GM12878 (cell line): Measurements from ENCODE around the gene DCUN1D3. TPM values are rescaled to one million over a fixed set of nuclear protein-coding genes. Genes with fewer than 3 reads are reported as not detected.

Source experiments
- ATAC-seq: fragments of 200-7000 bp; cut with Tn5 transposase; 3 replicates; pipeline ENCODE4 v1.9.1; 2020; ENCODE audit warnings: mild to moderate bottlenecking, moderate library complexity
- BruUV-seq: library from RNA; stranded (reverse); fragments of 400-500 nt; replicated peaks from 2 replicates; lab custom pipeline; 2021; lab: Mats Ljungman, UMichigan
- CTCF ChIA-PET: fragments of 300-600 bp; sonication (Branson Sonifier 250); formaldehyde crosslinking; extraction: SDS; loops from one replicate; lab custom pipeline; 2021; ENCODE audit warnings: inconsistent platforms; lab: Yijun Ruan, JAX
- POLR2A ChIA-PET: fragments of 350-600 bp; formaldehyde crosslinking; extraction: SDS; loops from one replicate; lab custom pipeline; 2021; ENCODE audit warnings: inconsistent platforms; lab: Charles Lee
- RAD21 ChIA-PET: fragments of 300-600 bp; sonication (Branson Sonifier 250); formaldehyde crosslinking; loops from one replicate; lab custom pipeline; 2023; ENCODE audit warnings: antibody characterized with exemption; ENCODE audit not compliant: unreplicated experiment; lab: Charles Lee
- SMC1A ChIA-PET: fragments of 300-600 bp; sonication (Branson Sonifier 250); formaldehyde crosslinking; loops from one replicate; lab custom pipeline; 2023; ENCODE audit not compliant: unreplicated experiment, uncharacterized antibody; lab: Charles Lee
- DNase-seq: peaks from one replicate; pipeline ENCODE4 v3.0.0-alpha.2; 2011; ENCODE audit warnings: low read depth, low spot score
- FAIRE-seq: peaks from 3 replicates; lab custom pipeline; 2011; peaks lifted over from hg19 to GRCh38; lab: Jason Lieb, UNC
- H2AFZ ChIP-seq: 2 replicates; pipeline ENCODE4 v1.6.0; 2011; ENCODE audit warnings: low read depth, low read length, control low read depth; ENCODE audit not compliant: control insufficient read depth
- H3K27ac ChIP-seq: 2 replicates; pipeline ENCODE4 v1.5.1; 2011; ENCODE audit warnings: control low read depth; ENCODE audit not compliant: control insufficient read depth, insufficient read depth
- H3K27me3 ChIP-seq, 2 experiments: replicated peaks in 1 of 2; 2 replicates each; pipeline versions ENCODE4 v1.6.0 to v1.6.1; 2011; ENCODE audit warnings: low read length in 1 of 2; ENCODE audit not compliant: control insufficient read depth in 2 of 2, insufficient read depth in 2 of 2
- H3K36me3 ChIP-seq, 2 experiments: 2 replicates each; pipeline ENCODE4 v1.5.1; 2011; ENCODE audit warnings: low read length in 1 of 2; ENCODE audit not compliant: control insufficient read depth in 2 of 2, insufficient read depth in 2 of 2
- H3K4me1 ChIP-seq: 2 replicates; pipeline ENCODE4 v1.6.1; 2011; ENCODE audit warnings: mild to moderate bottlenecking, low read length, moderate library complexity, mixed read lengths; ENCODE audit not compliant: control insufficient read depth, insufficient read depth
- H3K4me2 ChIP-seq: 2 replicates; pipeline ENCODE4 v1.6.0; 2011; ENCODE audit warnings: control low read depth; ENCODE audit not compliant: control insufficient read depth, insufficient read depth
- H3K4me3 ChIP-seq: fragments of 200-600 bp; sonication (generic); 2 replicates; pipeline ENCODE4 v1.5.1; 2016
- H3K79me2 ChIP-seq: 2 replicates; pipeline ENCODE4 v1.6.0; 2011; ENCODE audit warnings: low read length; ENCODE audit not compliant: control insufficient read depth, insufficient read depth
- H3K9ac ChIP-seq: 2 replicates; pipeline ENCODE4 v1.8.0; 2011; ENCODE audit warnings: low read length, control low read depth, mixed read lengths; ENCODE audit not compliant: control insufficient read depth, insufficient read depth
- H3K9me3 ChIP-seq: replicated peaks from 3 replicates; pipeline ENCODE4 v1.5.1; 2011; ENCODE audit warnings: mild to moderate bottlenecking, low read length; ENCODE audit not compliant: control insufficient read depth, insufficient read depth
- H4K20me1 ChIP-seq: 2 replicates; pipeline ENCODE4 v1.6.0; 2011; ENCODE audit not compliant: control insufficient read depth, insufficient read depth
- BHLHE40 ChIP-seq, 2 experiments: fragments of 450-650 bp in 1 of 2; IDR thresholded peaks; 2 replicates each; pipeline ENCODE4 v1.6.1; 2011 to 2017; ENCODE audit warnings: low read depth in 2 of 2, borderline replicate concordance in 1 of 2, improper control_type of control experiment in 1 of 2, low read length in 1 of 2, mild to moderate bottlenecking in 1 of 2
- CHD2 ChIP-seq: IDR thresholded peaks from 2 replicates; pipeline ENCODE4 v1.6.1; 2011; ENCODE audit warnings: low read depth, low read length, improper control_type of control experiment, borderline replicate concordance
- DPF2 ChIP-seq: fragments of 450-650 bp; IDR thresholded peaks from 2 replicates; pipeline ENCODE4 v1.6.1; 2017; ENCODE audit warnings: mild to moderate bottlenecking
- HDAC2 ChIP-seq: fragments of 200-600 bp; sonication (generic); IDR thresholded peaks from 2 replicates; pipeline ENCODE4 v1.6.1; 2017
- IKZF1 ChIP-seq: fragments of 450-650 bp; conservative IDR thresholded peaks from 2 replicates; pipeline ENCODE4 v1.6.1; 2017; ENCODE audit warnings: antibody characterized with exemption, mild to moderate bottlenecking
- IKZF2 ChIP-seq, 2 experiments: fragments of 450-650 bp; IDR thresholded peaks; 2 replicates each; pipeline ENCODE4 v1.6.1; 2017; ENCODE audit warnings: mild to moderate bottlenecking in 2 of 2, moderate library complexity in 2 of 2
- KAT2A ChIP-seq: conservative IDR thresholded peaks from 2 replicates; pipeline ENCODE4 v1.6.1; 2011; ENCODE audit warnings: low read depth, low read length; ENCODE audit not compliant: control insufficient read depth
- MEF2A ChIP-seq: IDR thresholded peaks from 2 replicates; pipeline ENCODE4 v1.6.1; 2011; ENCODE audit warnings: low read depth, mild to moderate bottlenecking, low read length, moderate library complexity; ENCODE audit not compliant: insufficient read depth
- NFXL1 ChIP-seq: fragments of 450-650 bp; IDR thresholded peaks from 2 replicates; pipeline ENCODE4 v1.6.1; 2017; ENCODE audit warnings: antibody characterized with exemption, mild to moderate bottlenecking, borderline replicate concordance
- POU2F2 ChIP-seq: IDR thresholded peaks from 3 replicates; pipeline ENCODE4 v1.6.1; 2011; ENCODE audit warnings: low read depth, mild to moderate bottlenecking, low read length, borderline replicate concordance
- TCF12 ChIP-seq: IDR thresholded peaks from 2 replicates; pipeline ENCODE4 v1.6.1; 2011; ENCODE audit warnings: low read depth, mild to moderate bottlenecking, low read length
- WGBS: methylation state at CpG from one replicate; pipeline ENCODE4 v1.1.6; 2016; ENCODE audit warnings: low lambda C conversion rate; ENCODE audit not compliant: insufficient replicate concordance, insufficient coverage; ENCODE audit errors: missing lambda C conversion rate; 5-methylcytosine and 5-hydroxymethylcytosine counted together
- in situ Hi-C: fragments of 300-500 bp; cut with MboI; formaldehyde crosslinking; loops from 9 replicates; pipeline ENCODE4 v1.14.3; 2018; ENCODE audit warnings: mixed read lengths
- intact Hi-C: fragments of 100-400 bp; cut with micrococcal nuclease; formaldehyde crosslinking; loops from one replicate; pipeline ENCODE4 v1.14.2; 2022; ENCODE audit not compliant: unreplicated experiment
- polyA plus RNA-seq, 11 experiments: library from polyadenylated mRNA; depleted of rRNA in 4 of 11; unstranded in 6 of 11; stranded (reverse) in 5 of 11; fragments of >200 nt; fragmentation: Nextera tagmentation in 4 of 11; fragmentation: Illumina TruSeq in 1 of 11; extraction: Ambion mirVana in 4 of 11; extraction: Trizol in 1 of 11; gene quantifications; 1 replicate in 1 of 11; 2 replicates in 10 of 11; pipeline versions ENCODE4 v1.2.1 to v1.2.3, GENCODE V29; 2011 to 2016; ENCODE audit warnings: inconsistent platforms in 2 of 11, missing spikeins in 2 of 11, low read depth in 1 of 11
- total RNA-seq, 4 experiments: library from RNA; depleted of rRNA in 3 of 4; stranded (reverse); fragments of >200 nt in 3 of 4; fragmentation: Illumina TruSeq in 1 of 4; extraction: Trizol in 1 of 4; gene quantifications; 2 replicates each; pipeline versions ENCODE4 v1.2.1 to v1.2.3, GENCODE V29; 2013 to 2021
- TF ChIP-seq, protein P1 (sequence below): fragments of 450-650 bp; IDR thresholded peaks from 2 replicates; pipeline ENCODE4 v1.6.1; 2017; ENCODE audit warnings: antibody characterized with exemption, mild to moderate bottlenecking, moderate library complexity
- TF ChIP-seq, protein P2 (sequence below): IDR thresholded peaks from 2 replicates; pipeline ENCODE4 v1.6.1; 2012; ENCODE audit warnings: mild to moderate bottlenecking, low read depth, low read length
- TF ChIP-seq, protein P3 (sequence below): IDR thresholded peaks from 2 replicates; pipeline ENCODE4 v1.6.1; 2012; ENCODE audit warnings: low read depth, low read length, improper control_type of control experiment

The DCUN1D3 gene
- total and polyA plus RNA-seq, 10 of the 15 experiments (the other 5 are each of a cell fraction or from before 2014, with no cell fraction given) = 0.47 to 4.5 (median 1.9) TPM

DNA sequence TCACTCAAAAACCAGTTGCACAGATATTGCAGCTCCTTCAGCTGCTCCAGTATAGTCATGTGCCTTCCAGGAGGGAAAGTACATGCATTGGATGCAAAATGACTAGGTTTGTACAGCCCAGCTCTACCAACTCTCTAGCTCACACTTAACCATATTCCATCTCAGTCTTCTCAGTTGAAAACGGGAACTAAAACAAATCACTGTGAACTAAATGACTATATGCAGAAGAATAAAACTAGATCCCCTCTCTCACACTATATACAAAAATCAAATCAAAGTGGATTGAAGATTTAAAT is 24.9 kb downstream of the DCUN1D3 start:
- DNase-seq (no peak), ATAC-seq (peak; percentile 61), FAIRE-seq (no peak)
- H3K4me2 ChIP-seq = peak overlapping the region; percentile 75
- POLR2A ChIA-PET = interaction anchor here (1.0 to 3.7 kb wide), 3 partner anchors 10 to 49 kb away, joined by 3 to 44 read pairs (median 27); partner anchors contain the start of genes DCUN1D3 and LYRM1
- peaks cover 53% of the 10 kb centered on the region for H3K4me1 ChIP-seq
- H2AFZ ChIP-seq = no peak overlapping the region
- SMC1A ChIA-PET = interaction anchor here (0.9 to 6.3 kb wide), 11 partner anchors 8 to 125 kb away, joined by 3 to 83 read pairs (median 13); partner anchors contain the start of genes DCUN1D3 and LYRM1
- no TSS peak for BruUV-seq
- in situ Hi-C loops (no loop called here), intact Hi-C loops (loop anchor here (2.0 kb wide), 1 partner anchor 25 kb away; the partner anchor contains the start of genes DCUN1D3 and LYRM1)
- no peaks in the 10 kb centered on the region for H3K36me3 ChIP-seq
- no peaks in the 10 kb centered on the region for H3K27me3 ChIP-seq
- RAD21 ChIA-PET = interaction anchor here (0.9 to 3.1 kb wide), 10 partner anchors 10 to 198 kb away, joined by 3 to 48 read pairs (median 5); partner anchors contain the start of genes DCUN1D3 and LYRM1
- H3K9me3 ChIP-seq = no peaks in the 10 kb centered on the region; the same call in 2 of the 3 replicates
- peak overlapping the region; percentile 81 for H3K27ac ChIP-seq
- H3K79me2 ChIP-seq = peaks cover 18% of the 10 kb centered on the region
- WGBS = 0% methylated on average over 1 of the region's 1 CpG
- H3K9ac ChIP-seq = no peak overlapping the region
- H4K20me1 ChIP-seq = no peaks in the 10 kb centered on the region
- peak overlapping the region; percentile 19; the same call in 1 of the 2 replicates for H3K4me3 ChIP-seq
- CTCF ChIA-PET = interaction anchor here (0.9 to 4.0 kb wide), 11 partner anchors 8 to 283 kb away, joined by 3 to 51 read pairs (median 10); partner anchors contain the start of genes DCUN1D3, LDAF1 and LYRM1
- TF ChIP-seq IKZF2 (IDR thresholded peaks at IDR 0.05) (peak; percentile 49 to 62), CHD2 (no peak), BHLHE40 (IDR thresholded peaks at IDR 0.05; ENCODE audit: borderline replicate concordance in 1 of 2, low read depth in 2 of 2, low read length in 1 of 2) (peak; percentile 64 to 65), NFXL1 (no peak), IKZF1 (0 out of 2 replicates have a peak, but pooled peaks have one; percentile 10), DPF2 (no peak), POU2F2 (peak; percentile 27; the same call in 1 of the 3 replicates), KAT2A (no peak), TCF12 (0 out of 2 replicates have a peak, but pooled peaks have one; percentile 17), MEF2A (0 out of 2 replicates have a peak, but pooled peaks have one; percentile 12), HDAC2 (no peak)
- TF ChIP-seq, protein P1, sequence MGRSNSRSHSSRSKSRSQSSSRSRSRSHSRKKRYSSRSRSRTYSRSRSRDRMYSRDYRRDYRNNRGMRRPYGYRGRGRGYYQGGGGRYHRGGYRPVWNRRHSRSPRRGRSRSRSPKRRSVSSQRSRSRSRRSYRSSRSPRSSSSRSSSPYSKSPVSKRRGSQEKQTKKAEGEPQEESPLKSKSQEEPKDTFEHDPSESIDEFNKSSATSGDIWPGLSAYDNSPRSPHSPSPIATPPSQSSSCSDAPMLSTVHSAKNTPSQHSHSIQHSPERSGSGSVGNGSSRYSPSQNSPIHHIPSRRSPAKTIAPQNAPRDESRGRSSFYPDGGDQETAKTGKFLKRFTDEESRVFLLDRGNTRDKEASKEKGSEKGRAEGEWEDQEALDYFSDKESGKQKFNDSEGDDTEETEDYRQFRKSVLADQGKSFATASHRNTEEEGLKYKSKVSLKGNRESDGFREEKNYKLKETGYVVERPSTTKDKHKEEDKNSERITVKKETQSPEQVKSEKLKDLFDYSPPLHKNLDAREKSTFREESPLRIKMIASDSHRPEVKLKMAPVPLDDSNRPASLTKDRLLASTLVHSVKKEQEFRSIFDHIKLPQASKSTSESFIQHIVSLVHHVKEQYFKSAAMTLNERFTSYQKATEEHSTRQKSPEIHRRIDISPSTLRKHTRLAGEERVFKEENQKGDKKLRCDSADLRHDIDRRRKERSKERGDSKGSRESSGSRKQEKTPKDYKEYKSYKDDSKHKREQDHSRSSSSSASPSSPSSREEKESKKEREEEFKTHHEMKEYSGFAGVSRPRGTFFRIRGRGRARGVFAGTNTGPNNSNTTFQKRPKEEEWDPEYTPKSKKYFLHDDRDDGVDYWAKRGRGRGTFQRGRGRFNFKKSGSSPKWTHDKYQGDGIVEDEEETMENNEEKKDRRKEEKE = no peak
- TF ChIP-seq, protein P2, sequence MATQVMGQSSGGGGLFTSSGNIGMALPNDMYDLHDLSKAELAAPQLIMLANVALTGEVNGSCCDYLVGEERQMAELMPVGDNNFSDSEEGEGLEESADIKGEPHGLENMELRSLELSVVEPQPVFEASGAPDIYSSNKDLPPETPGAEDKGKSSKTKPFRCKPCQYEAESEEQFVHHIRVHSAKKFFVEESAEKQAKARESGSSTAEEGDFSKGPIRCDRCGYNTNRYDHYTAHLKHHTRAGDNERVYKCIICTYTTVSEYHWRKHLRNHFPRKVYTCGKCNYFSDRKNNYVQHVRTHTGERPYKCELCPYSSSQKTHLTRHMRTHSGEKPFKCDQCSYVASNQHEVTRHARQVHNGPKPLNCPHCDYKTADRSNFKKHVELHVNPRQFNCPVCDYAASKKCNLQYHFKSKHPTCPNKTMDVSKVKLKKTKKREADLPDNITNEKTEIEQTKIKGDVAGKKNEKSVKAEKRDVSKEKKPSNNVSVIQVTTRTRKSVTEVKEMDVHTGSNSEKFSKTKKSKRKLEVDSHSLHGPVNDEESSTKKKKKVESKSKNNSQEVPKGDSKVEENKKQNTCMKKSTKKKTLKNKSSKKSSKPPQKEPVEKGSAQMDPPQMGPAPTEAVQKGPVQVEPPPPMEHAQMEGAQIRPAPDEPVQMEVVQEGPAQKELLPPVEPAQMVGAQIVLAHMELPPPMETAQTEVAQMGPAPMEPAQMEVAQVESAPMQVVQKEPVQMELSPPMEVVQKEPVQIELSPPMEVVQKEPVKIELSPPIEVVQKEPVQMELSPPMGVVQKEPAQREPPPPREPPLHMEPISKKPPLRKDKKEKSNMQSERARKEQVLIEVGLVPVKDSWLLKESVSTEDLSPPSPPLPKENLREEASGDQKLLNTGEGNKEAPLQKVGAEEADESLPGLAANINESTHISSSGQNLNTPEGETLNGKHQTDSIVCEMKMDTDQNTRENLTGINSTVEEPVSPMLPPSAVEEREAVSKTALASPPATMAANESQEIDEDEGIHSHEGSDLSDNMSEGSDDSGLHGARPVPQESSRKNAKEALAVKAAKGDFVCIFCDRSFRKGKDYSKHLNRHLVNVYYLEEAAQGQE = no peak
- TF ChIP-seq, protein P3, sequence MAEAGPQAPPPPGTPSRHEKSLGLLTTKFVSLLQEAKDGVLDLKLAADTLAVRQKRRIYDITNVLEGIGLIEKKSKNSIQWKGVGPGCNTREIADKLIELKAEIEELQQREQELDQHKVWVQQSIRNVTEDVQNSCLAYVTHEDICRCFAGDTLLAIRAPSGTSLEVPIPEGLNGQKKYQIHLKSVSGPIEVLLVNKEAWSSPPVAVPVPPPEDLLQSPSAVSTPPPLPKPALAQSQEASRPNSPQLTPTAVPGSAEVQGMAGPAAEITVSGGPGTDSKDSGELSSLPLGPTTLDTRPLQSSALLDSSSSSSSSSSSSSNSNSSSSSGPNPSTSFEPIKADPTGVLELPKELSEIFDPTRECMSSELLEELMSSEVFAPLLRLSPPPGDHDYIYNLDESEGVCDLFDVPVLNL = no peak
